ENCODE data around the gene BMP15.

DNA sequence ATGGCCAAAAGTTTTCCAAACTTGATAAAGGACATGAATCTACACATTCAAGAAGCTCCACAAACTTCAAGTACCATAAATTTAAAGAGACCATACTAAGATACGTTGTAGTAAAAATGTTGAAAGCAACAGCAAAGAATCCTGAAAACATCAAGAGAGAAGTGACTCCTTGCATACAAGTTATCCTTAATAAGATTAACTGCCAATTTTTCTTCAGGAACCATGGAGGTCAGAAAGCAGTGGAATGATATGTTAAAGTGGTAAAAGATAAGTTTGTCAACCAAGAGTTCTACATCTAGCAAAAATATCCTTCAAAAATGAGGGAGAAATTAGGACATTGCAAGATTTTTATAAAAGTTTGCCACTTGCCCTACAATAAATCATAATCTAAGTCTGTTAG, 43.3 kb downstream of the BMP15 start:
- TF ChIP-seq, protein P1, sequence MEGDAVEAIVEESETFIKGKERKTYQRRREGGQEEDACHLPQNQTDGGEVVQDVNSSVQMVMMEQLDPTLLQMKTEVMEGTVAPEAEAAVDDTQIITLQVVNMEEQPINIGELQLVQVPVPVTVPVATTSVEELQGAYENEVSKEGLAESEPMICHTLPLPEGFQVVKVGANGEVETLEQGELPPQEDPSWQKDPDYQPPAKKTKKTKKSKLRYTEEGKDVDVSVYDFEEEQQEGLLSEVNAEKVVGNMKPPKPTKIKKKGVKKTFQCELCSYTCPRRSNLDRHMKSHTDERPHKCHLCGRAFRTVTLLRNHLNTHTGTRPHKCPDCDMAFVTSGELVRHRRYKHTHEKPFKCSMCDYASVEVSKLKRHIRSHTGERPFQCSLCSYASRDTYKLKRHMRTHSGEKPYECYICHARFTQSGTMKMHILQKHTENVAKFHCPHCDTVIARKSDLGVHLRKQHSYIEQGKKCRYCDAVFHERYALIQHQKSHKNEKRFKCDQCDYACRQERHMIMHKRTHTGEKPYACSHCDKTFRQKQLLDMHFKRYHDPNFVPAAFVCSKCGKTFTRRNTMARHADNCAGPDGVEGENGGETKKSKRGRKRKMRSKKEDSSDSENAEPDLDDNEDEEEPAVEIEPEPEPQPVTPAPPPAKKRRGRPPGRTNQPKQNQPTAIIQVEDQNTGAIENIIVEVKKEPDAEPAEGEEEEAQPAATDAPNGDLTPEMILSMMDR (IDR thresholded peaks at IDR 0.05): no peak
- no peak for TF ChIP-seq POLR2A (IDR thresholded peaks at IDR 0.05)
